Esophagus squamous epithelium (tissue), 4 donors: ENCODE measurements around the gene DOC2B.

Experiments used
- POLR2A ChIP-seq, 4 donors: fragments of 450-650 bp; IDR thresholded peaks; one replicate each; pipeline ENCODE4 v1.6.1; 2017; ENCODE audit warnings: antibody characterized with exemption in 4 of 4, mild to moderate bottlenecking in 4 of 4, moderate library complexity in 3 of 4
- TF ChIP-seq, protein P1 (sequence below), 6 experiments: fragments of 450-650 bp in 4 of 6; fragments of 200-600 bp in 2 of 6; sonication (generic) in 2 of 6; IDR thresholded peaks; one replicate each; pipeline ENCODE4 v1.5.1; 2016 to 2019; ENCODE audit warnings: antibody characterized with exemption in 6 of 6, mild to moderate bottlenecking in 4 of 6, moderate library complexity in 4 of 6

DNA sequence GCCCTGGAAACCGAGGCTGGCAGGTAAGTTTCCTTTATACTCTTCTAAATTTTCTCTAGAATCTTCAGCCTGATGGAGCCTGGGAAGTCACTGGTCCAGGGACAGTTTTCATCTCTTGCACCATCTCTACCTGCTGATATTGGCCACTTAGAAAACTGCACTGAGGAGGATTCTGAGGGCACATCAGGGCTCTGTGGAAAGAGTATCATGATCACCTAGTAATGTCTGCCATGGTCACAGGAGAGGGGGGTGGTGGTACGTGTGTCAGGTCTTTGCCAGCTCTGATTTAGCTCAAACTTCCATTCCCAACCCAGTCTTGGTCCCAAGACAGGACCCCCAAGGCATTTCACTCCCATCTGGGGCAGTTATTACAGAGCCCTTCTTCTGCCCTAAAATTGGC, 35.2 kb upstream of the DOC2B start:
- TF ChIP-seq, protein P1, sequence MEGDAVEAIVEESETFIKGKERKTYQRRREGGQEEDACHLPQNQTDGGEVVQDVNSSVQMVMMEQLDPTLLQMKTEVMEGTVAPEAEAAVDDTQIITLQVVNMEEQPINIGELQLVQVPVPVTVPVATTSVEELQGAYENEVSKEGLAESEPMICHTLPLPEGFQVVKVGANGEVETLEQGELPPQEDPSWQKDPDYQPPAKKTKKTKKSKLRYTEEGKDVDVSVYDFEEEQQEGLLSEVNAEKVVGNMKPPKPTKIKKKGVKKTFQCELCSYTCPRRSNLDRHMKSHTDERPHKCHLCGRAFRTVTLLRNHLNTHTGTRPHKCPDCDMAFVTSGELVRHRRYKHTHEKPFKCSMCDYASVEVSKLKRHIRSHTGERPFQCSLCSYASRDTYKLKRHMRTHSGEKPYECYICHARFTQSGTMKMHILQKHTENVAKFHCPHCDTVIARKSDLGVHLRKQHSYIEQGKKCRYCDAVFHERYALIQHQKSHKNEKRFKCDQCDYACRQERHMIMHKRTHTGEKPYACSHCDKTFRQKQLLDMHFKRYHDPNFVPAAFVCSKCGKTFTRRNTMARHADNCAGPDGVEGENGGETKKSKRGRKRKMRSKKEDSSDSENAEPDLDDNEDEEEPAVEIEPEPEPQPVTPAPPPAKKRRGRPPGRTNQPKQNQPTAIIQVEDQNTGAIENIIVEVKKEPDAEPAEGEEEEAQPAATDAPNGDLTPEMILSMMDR (IDR thresholded peaks at IDR 0.05): no peak
- no peak for TF ChIP-seq POLR2A (IDR thresholded peaks at IDR 0.05)
